SU-DHL-6 (cell line): ENCODE measurements around the gene TNFRSF25.
"Not testable (repeated sequence)": the region's sequence is repeated elsewhere in the genome, so short reads cannot be mapped to it uniquely, and the experiment has no call there.

ENCODE experiments used
- EZH2phosphoT487 ChIP-seq: fragments of 200-600 bp; sonication (generic), shearing (Covaris generic); conservative IDR thresholded peaks from 2 replicates; pipeline ENCODE4 v1.6.1; 2018; ENCODE audit warnings: mild to moderate bottlenecking, antibody characterized with exemption, low read length, moderate library complexity, mixed read lengths
- TF ChIP-seq, protein P1 (sequence below): fragments of 200-600 bp; sonication (generic); IDR thresholded peaks from one replicate; pipeline ENCODE4 v1.5.1; 2017; ENCODE audit warnings: antibody characterized with exemption, mild to moderate bottlenecking, low read length, moderate library complexity; ENCODE audit not compliant: insufficient read depth, poor library complexity, severe bottlenecking

GRCh38 chr1:6431645-6432579 is 34.1 kb downstream of the TNFRSF25 start:
- TF ChIP-seq, protein P1, sequence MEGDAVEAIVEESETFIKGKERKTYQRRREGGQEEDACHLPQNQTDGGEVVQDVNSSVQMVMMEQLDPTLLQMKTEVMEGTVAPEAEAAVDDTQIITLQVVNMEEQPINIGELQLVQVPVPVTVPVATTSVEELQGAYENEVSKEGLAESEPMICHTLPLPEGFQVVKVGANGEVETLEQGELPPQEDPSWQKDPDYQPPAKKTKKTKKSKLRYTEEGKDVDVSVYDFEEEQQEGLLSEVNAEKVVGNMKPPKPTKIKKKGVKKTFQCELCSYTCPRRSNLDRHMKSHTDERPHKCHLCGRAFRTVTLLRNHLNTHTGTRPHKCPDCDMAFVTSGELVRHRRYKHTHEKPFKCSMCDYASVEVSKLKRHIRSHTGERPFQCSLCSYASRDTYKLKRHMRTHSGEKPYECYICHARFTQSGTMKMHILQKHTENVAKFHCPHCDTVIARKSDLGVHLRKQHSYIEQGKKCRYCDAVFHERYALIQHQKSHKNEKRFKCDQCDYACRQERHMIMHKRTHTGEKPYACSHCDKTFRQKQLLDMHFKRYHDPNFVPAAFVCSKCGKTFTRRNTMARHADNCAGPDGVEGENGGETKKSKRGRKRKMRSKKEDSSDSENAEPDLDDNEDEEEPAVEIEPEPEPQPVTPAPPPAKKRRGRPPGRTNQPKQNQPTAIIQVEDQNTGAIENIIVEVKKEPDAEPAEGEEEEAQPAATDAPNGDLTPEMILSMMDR = not testable (repeated sequence)
- not testable (repeated sequence) for TF ChIP-seq EZH2phosphoT487
